A549 (cell line): ENCODE results near the gene HPCAL1. TPM values are rescaled to one million over a fixed set of nuclear protein-coding genes. Genes with fewer than 3 reads are reported as not detected.

Experiments used
- ATAC-seq, 2 experiments: fragments of 200-7000 bp in 1 of 2; fragments of >200 bp in 1 of 2; cut with Nextera tagmentation in 1 of 2; cut with Tn5 transposase in 1 of 2; 3 replicates each; pipeline versions ENCODE4 v1.8.0 to v1.9.1; 2018 to 2020; ENCODE audit warnings: mild to moderate bottlenecking in 1 of 2, moderate library complexity in 1 of 2
- CTCF ChIA-PET: fragments of 300-600 bp; sonication (Branson Sonifier 250); formaldehyde crosslinking; extraction: SDS; loops from one replicate; lab custom pipeline; 2021; ENCODE audit warnings: antibody characterized with exemption, inconsistent platforms; lab: Yijun Ruan, JAX
- POLR2A ChIA-PET: fragments of 350-600 bp; formaldehyde crosslinking; extraction: SDS; loops from one replicate; lab custom pipeline; 2021; ENCODE audit warnings: antibody characterized with exemption, inconsistent platforms; lab: Yijun Ruan, JAX
- DNase-seq, 2 experiments: peaks; one replicate each; pipeline versions ENCODE4 v3.0.0 to v3.0.0-alpha.2; 2011 to 2016; ENCODE audit warnings: low read depth in 1 of 2, low spot score in 1 of 2
- FAIRE-seq: peaks from 2 replicates; lab custom pipeline; 2011; peaks lifted over from hg19 to GRCh38; lab: Jason Lieb, UNC
- H3K27ac ChIP-seq, 2 experiments: fragments of >200 bp; sonication (Bioruptor Twin); formaldehyde crosslinking; 3 replicates each; pipeline ENCODE4 v1.5.1; 2016 to 2017
- H3K4me1 ChIP-seq: fragments of >200 bp; sonication (Bioruptor Twin); formaldehyde crosslinking; 3 replicates; pipeline ENCODE4 v1.6.1; 2016
- H3K4me2 ChIP-seq: fragments of >200 bp; sonication (Bioruptor Twin); formaldehyde crosslinking; 3 replicates; pipeline ENCODE4 v1.6.1; 2016
- H3K4me3 ChIP-seq: fragments of >200 bp; sonication (Bioruptor Twin); formaldehyde crosslinking; 3 replicates; pipeline ENCODE4 v1.5.1; 2016
- H3K9me3 ChIP-seq: fragments of >200 bp; sonication (Bioruptor Twin); formaldehyde crosslinking; 3 replicates; pipeline ENCODE4 v1.6.1; 2016
- CHD4 ChIP-seq: fragments of 200-600 bp; sonication (generic); IDR thresholded peaks from 2 replicates; pipeline ENCODE4 v1.6.1; 2016; ENCODE audit warnings: antibody characterized with exemption, mild to moderate bottlenecking, borderline replicate concordance
- EHF ChIP-seq: fragments of 250-450 bp; sonication (Bioruptor Pico); IDR thresholded peaks from 2 replicates; pipeline ENCODE4 v1.5.0; 2020; ENCODE audit warnings: mild to moderate bottlenecking
- HDAC2 ChIP-seq: fragments of 200-600 bp; sonication (generic); IDR thresholded peaks from 2 replicates; pipeline ENCODE4 v1.6.1; 2016
- HEYL ChIP-seq: fragments of 250-450 bp; sonication (Bioruptor Pico); IDR thresholded peaks from 2 replicates; pipeline ENCODE4 v1.8.0; 2021; ENCODE audit warnings: mild to moderate bottlenecking, moderate library complexity
- MYC ChIP-seq: IDR thresholded peaks from 2 replicates; pipeline ENCODE4 v1.6.1; 2012; ENCODE audit warnings: mild to moderate bottlenecking, inconsistent platforms, low read length, improper control_type of control experiment, borderline replicate concordance
- NFE2L2 ChIP-seq: fragments of 150-350 bp; conservative IDR thresholded peaks from 2 replicates; pipeline ENCODE4 v1.6.1; 2014; ENCODE audit warnings: low read length
- NPAS2 ChIP-seq: fragments of 250-450 bp; sonication (Bioruptor Pico); IDR thresholded peaks from 2 replicates; pipeline ENCODE4 v1.8.0; 2022; ENCODE audit warnings: mild to moderate bottlenecking, moderate library complexity, borderline replicate concordance
- PHF8 ChIP-seq: fragments of 200-600 bp; sonication (generic); IDR thresholded peaks from 2 replicates; pipeline ENCODE4 v1.6.1; 2016; ENCODE audit warnings: low read depth, mild to moderate bottlenecking, antibody characterized with exemption, moderate library complexity, borderline replicate concordance
- POLR2A ChIP-seq: IDR thresholded peaks from 2 replicates; pipeline ENCODE4 v1.6.1; 2012; ENCODE audit warnings: mild to moderate bottlenecking, low read length
- RNF2 ChIP-seq: fragments of 200-600 bp; sonication (generic); IDR thresholded peaks from 2 replicates; pipeline ENCODE4 v1.6.1; 2016; ENCODE audit warnings: low read depth, mild to moderate bottlenecking, antibody characterized with exemption, moderate library complexity, borderline replicate concordance
- SREBF2 ChIP-seq: fragments of 450-650 bp; IDR thresholded peaks from 2 replicates; pipeline ENCODE4 v1.6.1; 2014; ENCODE audit warnings: mild to moderate bottlenecking, moderate library complexity
- ZC3H11A ChIP-seq: fragments of 450-650 bp; IDR thresholded peaks from 2 replicates; pipeline ENCODE4 v1.6.1; 2014; ENCODE audit warnings: antibody characterized with exemption, mild to moderate bottlenecking
- ZFP36 ChIP-seq: fragments of 450-650 bp; IDR thresholded peaks from 2 replicates; pipeline ENCODE4 v1.6.1; 2014; ENCODE audit warnings: borderline replicate concordance; ENCODE audit not compliant: partially characterized antibody
- ZNF302 ChIP-seq: fragments of 250-450 bp; sonication (Bioruptor Pico); IDR thresholded peaks from 2 replicates; pipeline ENCODE4 v1.9.0; 2021; ENCODE audit warnings: inconsistent platforms, mild to moderate bottlenecking, moderate library complexity
- ZSCAN20 ChIP-seq: fragments of 250-450 bp; sonication (Bioruptor Pico); IDR thresholded peaks from 2 replicates; pipeline ENCODE4 v1.8.0; 2022; ENCODE audit warnings: mild to moderate bottlenecking, moderate library complexity
- WGBS: methylation state at CpG from one replicate; pipeline ENCODE4 v1.1.6; 2017; ENCODE audit errors: missing lambda C conversion rate; 5-methylcytosine and 5-hydroxymethylcytosine counted together
- polyA plus RNA-seq, 4 experiments: library from polyadenylated mRNA; depleted of rRNA in 3 of 4; stranded (reverse); fragments of >200 nt; fragmentation: RNase III in 1 of 4; extraction: RNeasy Plus Mini Kit Qiagen cat#74134 plus additional on column Dnase treatment in 1 of 4; gene quantifications; 2 replicates in 3 of 4; 3 replicates in 1 of 4; pipeline ENCODE4 v1.2.3, GENCODE V29; 2011 to 2017
- TF ChIP-seq, protein P1 (sequence below): fragments of 200-600 bp; sonication (generic); IDR thresholded peaks from 2 replicates; pipeline ENCODE4 v1.6.1; 2016; ENCODE audit warnings: antibody characterized with exemption, mild to moderate bottlenecking, moderate library complexity
- TF ChIP-seq, protein P2 (sequence below): IDR thresholded peaks from 2 replicates; pipeline ENCODE4 v1.6.1; 2012
- TF ChIP-seq, protein P3 (sequence below): fragments of 150-350 bp; IDR thresholded peaks from 2 replicates; pipeline ENCODE4 v1.6.1; 2014; ENCODE audit warnings: low read depth, mild to moderate bottlenecking, low read length
- TF ChIP-seq, protein P4 (sequence below): fragments of >200 bp; sonication (Bioruptor Twin); formaldehyde crosslinking; IDR thresholded peaks from 3 replicates; pipeline ENCODE4 v1.5.1; 2016

The HPCAL1 gene
- polyA plus RNA-seq, 2 of the 4 experiments (the other 2 are of a cell fraction): 44.4 to 66.4 TPM

DNA sequence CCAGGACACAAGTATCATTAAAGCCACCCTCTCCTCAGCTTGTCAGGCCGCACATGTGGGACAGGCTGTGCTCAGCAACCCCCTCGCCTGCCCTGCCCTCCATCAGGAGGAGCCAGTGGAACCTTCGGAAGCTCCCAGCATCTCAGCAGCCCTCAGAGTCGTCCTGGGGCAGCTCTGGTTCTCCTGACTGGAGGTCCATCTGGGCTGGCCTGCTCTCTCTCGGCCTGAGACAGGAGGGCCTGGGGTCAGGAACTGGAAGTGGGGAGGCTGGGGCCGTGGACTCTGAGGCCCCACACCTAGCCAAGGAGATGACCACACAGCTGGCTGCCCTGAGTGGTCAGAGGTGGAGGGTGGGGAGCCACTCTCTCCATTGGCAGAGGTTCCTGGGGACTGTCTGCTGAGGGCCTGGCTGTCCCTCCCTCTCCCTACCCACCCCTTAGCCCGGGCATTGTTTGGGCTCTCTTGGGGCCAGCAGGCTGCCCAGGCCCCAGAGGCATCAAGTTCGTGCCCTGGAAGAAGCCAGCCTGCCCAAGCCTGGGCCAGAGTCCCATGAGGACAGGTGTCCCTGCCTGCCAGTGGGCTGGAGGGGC, 122.3 kb downstream of the HPCAL1 start:
- no peaks in the 10 kb centered on the region for H3K4me1 ChIP-seq
- H3K4me2 ChIP-seq: no peak overlapping the region
- WGBS: 86% methylated on average over 6 of the region's 8 CpGs
- no peak for DNase-seq
- no peak for FAIRE-seq
- CTCF ChIA-PET: interaction anchor here (0.8 to 25.7 kb wide), 9 partner anchors 9 to 611 kb away, joined by 3 to 374 read pairs (median 4); partner anchors contain the start of gene RRM2
- no peaks in the 10 kb centered on the region for H3K9me3 ChIP-seq
- no peak for TF ChIP-seq ZC3H11A
- TF ChIP-seq HEYL (CRISPR knock-in tag): no peak
- TF ChIP-seq PHF8: no peak
- TF ChIP-seq EHF (CRISPR knock-in tag): no peak
- POLR2A ChIA-PET: no interaction called here
- no peak overlapping the region for H3K4me3 ChIP-seq
- no peak overlapping the region for H3K27ac ChIP-seq
- no peak for ATAC-seq

DNA sequence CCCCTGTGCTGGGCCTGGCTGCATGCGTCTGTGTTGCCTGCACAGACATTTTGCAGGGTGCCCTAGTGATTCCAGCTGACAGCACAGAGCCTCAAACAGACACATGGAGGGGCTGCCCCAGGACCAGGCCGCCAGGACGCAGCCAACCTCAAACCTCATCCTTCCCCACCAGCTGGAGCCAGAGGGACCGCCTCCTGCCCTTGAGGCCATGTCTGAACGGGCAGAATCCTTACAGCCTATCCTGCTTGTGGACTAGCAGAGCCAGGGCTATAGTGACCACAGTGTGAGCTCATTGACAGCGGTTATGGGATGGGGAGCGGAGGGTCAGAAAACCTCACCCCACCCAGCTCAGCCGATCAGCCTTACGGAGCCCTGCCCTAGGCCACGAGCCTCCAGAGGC, 123.0 kb downstream of the HPCAL1 start:
- POLR2A ChIA-PET: no interaction called here
- FAIRE-seq (no peak), DNase-seq (no peak), ATAC-seq (peak in 1 of 2 experiments; percentile 6; a peak in 2 of 6 replicates)
- WGBS: 82% methylated on average over 10 of the region's 10 CpGs
- H3K9me3 ChIP-seq: no peaks in the 10 kb centered on the region
- TF ChIP-seq, protein P1, sequence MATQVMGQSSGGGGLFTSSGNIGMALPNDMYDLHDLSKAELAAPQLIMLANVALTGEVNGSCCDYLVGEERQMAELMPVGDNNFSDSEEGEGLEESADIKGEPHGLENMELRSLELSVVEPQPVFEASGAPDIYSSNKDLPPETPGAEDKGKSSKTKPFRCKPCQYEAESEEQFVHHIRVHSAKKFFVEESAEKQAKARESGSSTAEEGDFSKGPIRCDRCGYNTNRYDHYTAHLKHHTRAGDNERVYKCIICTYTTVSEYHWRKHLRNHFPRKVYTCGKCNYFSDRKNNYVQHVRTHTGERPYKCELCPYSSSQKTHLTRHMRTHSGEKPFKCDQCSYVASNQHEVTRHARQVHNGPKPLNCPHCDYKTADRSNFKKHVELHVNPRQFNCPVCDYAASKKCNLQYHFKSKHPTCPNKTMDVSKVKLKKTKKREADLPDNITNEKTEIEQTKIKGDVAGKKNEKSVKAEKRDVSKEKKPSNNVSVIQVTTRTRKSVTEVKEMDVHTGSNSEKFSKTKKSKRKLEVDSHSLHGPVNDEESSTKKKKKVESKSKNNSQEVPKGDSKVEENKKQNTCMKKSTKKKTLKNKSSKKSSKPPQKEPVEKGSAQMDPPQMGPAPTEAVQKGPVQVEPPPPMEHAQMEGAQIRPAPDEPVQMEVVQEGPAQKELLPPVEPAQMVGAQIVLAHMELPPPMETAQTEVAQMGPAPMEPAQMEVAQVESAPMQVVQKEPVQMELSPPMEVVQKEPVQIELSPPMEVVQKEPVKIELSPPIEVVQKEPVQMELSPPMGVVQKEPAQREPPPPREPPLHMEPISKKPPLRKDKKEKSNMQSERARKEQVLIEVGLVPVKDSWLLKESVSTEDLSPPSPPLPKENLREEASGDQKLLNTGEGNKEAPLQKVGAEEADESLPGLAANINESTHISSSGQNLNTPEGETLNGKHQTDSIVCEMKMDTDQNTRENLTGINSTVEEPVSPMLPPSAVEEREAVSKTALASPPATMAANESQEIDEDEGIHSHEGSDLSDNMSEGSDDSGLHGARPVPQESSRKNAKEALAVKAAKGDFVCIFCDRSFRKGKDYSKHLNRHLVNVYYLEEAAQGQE: no peak
- TF ChIP-seq PHF8: no peak
- no peak for TF ChIP-seq ZFP36
- no peak for TF ChIP-seq SREBF2
- no peak for TF ChIP-seq NPAS2
- TF ChIP-seq NFE2L2: no peak
- TF ChIP-seq ZSCAN20 (CRISPR knock-in tag): no peak
- TF ChIP-seq MYC: no peak
- TF ChIP-seq, protein P2, sequence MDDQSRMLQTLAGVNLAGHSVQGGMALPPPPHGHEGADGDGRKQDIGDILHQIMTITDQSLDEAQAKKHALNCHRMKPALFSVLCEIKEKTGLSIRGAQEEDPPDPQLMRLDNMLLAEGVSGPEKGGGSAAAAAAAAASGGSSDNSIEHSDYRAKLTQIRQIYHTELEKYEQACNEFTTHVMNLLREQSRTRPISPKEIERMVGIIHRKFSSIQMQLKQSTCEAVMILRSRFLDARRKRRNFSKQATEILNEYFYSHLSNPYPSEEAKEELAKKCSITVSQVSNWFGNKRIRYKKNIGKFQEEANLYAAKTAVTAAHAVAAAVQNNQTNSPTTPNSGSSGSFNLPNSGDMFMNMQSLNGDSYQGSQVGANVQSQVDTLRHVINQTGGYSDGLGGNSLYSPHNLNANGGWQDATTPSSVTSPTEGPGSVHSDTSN: no peak
- TF ChIP-seq RNF2: no peak
- TF ChIP-seq, protein P3, sequence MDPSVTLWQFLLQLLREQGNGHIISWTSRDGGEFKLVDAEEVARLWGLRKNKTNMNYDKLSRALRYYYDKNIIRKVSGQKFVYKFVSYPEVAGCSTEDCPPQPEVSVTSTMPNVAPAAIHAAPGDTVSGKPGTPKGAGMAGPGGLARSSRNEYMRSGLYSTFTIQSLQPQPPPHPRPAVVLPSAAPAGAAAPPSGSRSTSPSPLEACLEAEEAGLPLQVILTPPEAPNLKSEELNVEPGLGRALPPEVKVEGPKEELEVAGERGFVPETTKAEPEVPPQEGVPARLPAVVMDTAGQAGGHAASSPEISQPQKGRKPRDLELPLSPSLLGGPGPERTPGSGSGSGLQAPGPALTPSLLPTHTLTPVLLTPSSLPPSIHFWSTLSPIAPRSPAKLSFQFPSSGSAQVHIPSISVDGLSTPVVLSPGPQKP: no peak
- no peak for TF ChIP-seq CHD4
- TF ChIP-seq, protein P4, sequence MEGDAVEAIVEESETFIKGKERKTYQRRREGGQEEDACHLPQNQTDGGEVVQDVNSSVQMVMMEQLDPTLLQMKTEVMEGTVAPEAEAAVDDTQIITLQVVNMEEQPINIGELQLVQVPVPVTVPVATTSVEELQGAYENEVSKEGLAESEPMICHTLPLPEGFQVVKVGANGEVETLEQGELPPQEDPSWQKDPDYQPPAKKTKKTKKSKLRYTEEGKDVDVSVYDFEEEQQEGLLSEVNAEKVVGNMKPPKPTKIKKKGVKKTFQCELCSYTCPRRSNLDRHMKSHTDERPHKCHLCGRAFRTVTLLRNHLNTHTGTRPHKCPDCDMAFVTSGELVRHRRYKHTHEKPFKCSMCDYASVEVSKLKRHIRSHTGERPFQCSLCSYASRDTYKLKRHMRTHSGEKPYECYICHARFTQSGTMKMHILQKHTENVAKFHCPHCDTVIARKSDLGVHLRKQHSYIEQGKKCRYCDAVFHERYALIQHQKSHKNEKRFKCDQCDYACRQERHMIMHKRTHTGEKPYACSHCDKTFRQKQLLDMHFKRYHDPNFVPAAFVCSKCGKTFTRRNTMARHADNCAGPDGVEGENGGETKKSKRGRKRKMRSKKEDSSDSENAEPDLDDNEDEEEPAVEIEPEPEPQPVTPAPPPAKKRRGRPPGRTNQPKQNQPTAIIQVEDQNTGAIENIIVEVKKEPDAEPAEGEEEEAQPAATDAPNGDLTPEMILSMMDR: no peak
- TF ChIP-seq ZNF302 (CRISPR knock-in tag): no peak
- TF ChIP-seq HDAC2: no peak
- no peak for TF ChIP-seq EHF (CRISPR knock-in tag)
- no peak for TF ChIP-seq POLR2A
- CTCF ChIA-PET: interaction anchor here (0.8 to 25.7 kb wide), 6 partner anchors 8 to 353 kb away, joined by 3 to 374 read pairs (median 48); partner anchors contain the start of gene RRM2
- no peak overlapping the region for H3K27ac ChIP-seq
- H3K4me2 ChIP-seq: no peak overlapping the region
- H3K4me3 ChIP-seq: no peak overlapping the region
- H3K4me1 ChIP-seq: no peaks in the 10 kb centered on the region
